GM19463 (cell line): ENCODE measurements around the gene OAS1.

ENCODE experiments used
- ATAC-seq: cut with Tn5 transposase; IDR thresholded peaks from one replicate; pipeline ENCODE4 v1.9.1; 2021; ENCODE audit warnings: mild to moderate bottlenecking, moderate library complexity; ENCODE audit not compliant: unreplicated experiment

Gene OAS1

DNA sequence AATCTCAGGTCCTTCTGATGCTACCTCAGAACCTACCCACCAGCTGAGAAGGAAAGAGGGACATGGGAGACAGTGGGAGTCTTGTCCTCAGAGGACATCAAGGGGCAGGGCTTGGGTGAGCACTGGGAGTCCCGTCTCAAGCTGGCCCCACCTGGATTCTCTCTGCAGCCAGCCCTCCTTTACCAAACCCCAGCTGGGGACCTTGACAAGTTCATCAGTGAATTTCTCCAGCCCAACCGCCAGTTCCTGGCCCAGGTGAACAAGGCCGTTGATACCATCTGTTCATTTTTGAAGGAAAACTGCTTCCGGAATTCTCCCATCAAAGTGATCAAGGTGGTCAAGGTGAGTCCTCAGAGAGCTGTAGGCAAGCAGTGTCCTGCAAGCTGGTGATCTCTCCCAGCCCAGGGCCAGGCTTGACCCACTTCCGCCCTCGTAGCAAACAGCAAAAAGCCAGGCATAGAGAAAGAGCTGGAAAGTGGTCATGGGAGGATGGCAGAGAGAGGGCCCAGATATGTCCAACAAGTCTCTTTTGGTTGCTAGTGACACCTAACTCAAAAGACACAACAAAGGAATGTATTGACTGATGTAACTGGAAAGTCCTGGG is 57.4 kb downstream of the OAS1 start:
- ATAC-seq, result no peak

DNA sequence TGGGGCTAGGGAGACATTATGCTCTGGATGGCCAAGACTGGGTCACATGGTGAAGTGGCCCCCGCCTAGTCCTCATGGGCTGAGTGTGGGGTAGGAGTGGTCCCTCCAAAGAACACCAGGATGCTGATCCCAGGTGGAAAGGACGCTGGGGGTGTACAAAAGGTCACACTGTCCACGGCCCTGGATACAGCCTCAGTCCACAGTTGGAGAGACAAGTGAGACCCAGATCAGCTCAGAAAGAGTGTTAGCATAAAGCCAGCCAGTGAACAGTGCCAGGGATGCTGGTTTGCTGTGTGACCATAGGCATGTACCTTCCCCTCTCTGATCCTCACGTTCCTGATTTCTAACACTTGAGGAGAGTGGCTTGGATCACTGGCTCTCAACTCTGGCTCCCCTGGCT is 58.2 kb downstream of the OAS1 start:
- no peak for ATAC-seq

DNA sequence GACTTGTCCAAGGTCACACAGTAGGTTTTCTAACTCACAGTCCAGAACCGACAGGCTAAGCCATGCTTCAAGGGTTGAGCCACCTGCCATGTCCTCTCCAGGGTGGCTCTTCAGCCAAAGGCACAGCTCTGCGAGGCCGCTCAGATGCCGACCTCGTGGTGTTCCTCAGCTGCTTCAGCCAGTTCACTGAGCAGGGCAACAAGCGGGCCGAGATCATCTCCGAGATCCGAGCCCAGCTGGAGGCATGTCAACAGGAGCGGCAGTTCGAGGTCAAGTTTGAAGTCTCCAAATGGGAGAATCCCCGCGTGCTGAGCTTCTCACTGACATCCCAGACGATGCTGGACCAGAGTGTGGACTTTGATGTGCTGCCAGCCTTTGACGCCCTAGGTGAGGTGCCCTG is 58.9 kb downstream of the OAS1 start:
- no peak for ATAC-seq

DNA sequence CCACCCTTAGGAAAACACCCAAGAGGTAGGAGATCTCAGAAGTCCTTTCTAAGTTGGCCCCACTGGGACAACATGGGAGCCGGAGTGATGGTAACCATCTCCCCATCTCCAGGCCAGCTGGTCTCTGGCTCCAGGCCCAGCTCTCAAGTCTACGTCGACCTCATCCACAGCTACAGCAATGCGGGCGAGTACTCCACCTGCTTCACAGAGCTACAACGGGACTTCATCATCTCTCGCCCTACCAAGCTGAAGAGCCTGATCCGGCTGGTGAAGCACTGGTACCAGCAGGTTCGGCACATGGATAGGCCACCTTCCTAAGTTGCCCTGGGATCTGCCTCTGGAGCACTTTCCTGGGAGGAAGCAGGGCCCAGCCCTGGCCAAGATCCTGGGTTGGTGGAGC is 60.5 kb downstream of the OAS1 start:
- no peak for ATAC-seq

DNA sequence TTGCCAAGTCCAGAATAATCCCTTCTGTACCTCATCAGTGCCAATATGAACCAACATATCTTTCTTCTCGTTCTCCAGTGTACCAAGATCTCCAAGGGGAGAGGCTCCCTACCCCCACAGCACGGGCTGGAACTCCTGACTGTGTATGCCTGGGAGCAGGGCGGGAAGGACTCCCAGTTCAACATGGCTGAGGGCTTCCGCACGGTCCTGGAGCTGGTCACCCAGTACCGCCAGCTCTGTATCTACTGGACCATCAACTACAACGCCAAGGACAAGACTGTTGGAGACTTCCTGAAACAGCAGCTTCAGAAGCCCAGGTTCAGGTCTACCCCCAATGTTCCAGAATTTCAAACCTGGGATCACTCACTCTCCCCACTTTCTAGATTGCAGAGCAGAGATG is 61.1 kb downstream of the OAS1 start:
- ATAC-seq, result no peak
